ENCODE data around the gene CDHR5.

DNA sequence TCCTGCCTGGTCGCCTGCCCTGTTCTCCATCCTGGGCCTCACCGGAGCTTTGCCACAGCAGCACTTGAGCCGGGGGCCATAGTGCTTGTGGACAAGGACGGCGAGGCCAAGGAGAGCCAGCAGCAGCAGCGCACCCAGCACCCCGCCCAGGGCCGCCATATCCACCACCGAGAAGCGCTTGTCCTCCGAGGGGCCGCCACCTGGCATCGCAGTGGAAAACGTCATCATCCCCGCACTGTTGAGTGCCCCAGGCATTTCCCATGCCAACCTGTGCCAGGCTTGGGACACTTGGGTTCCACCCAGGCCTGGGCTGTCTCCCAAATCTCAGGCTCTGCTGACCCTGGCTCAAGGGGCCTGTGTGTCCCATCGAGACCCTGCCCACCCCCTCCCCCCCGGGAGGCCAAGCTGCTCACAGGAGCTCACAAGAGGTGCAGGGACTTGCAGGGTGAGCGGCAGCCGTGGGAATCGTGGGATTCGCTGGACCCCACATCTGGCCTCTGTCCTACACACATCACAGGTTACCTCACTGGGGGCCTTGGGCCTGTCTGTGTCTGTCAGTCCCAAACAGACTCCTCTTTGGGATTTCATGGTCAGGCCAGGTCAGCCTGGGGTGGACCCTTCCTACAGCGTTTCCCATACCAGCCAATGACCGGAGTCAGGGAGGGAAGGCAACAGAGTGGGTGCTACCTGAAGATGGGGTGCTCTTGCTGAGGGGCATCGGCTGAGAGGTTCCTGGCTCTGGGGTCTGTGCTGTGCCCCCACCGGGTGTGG is 6.7 kb downstream of the CDHR5 start:
- TF ChIP-seq GATAD2B (IDR thresholded peaks at IDR 0.05; ENCODE audit: borderline replicate concordance) (no peak), TAF1 (IDR thresholded peaks at IDR 0.05; ENCODE audit: control insufficient read depth, extremely low read depth, insufficient read depth, low read length, severe bottlenecking) (no peak), MCM2 (IDR thresholded peaks at IDR 0.05; ENCODE audit: low read depth) (no peak), ZNF644 (tag; IDR thresholded peaks at IDR 0.05; ENCODE audit: low read depth) (no peak)
- TF ChIP-seq, protein P1, sequence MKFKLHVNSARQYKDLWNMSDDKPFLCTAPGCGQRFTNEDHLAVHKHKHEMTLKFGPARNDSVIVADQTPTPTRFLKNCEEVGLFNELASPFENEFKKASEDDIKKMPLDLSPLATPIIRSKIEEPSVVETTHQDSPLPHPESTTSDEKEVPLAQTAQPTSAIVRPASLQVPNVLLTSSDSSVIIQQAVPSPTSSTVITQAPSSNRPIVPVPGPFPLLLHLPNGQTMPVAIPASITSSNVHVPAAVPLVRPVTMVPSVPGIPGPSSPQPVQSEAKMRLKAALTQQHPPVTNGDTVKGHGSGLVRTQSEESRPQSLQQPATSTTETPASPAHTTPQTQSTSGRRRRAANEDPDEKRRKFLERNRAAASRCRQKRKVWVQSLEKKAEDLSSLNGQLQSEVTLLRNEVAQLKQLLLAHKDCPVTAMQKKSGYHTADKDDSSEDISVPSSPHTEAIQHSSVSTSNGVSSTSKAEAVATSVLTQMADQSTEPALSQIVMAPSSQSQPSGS (CRISPR knock-in tag; IDR thresholded peaks at IDR 0.05): no peak
- TF ChIP-seq, protein P2, sequence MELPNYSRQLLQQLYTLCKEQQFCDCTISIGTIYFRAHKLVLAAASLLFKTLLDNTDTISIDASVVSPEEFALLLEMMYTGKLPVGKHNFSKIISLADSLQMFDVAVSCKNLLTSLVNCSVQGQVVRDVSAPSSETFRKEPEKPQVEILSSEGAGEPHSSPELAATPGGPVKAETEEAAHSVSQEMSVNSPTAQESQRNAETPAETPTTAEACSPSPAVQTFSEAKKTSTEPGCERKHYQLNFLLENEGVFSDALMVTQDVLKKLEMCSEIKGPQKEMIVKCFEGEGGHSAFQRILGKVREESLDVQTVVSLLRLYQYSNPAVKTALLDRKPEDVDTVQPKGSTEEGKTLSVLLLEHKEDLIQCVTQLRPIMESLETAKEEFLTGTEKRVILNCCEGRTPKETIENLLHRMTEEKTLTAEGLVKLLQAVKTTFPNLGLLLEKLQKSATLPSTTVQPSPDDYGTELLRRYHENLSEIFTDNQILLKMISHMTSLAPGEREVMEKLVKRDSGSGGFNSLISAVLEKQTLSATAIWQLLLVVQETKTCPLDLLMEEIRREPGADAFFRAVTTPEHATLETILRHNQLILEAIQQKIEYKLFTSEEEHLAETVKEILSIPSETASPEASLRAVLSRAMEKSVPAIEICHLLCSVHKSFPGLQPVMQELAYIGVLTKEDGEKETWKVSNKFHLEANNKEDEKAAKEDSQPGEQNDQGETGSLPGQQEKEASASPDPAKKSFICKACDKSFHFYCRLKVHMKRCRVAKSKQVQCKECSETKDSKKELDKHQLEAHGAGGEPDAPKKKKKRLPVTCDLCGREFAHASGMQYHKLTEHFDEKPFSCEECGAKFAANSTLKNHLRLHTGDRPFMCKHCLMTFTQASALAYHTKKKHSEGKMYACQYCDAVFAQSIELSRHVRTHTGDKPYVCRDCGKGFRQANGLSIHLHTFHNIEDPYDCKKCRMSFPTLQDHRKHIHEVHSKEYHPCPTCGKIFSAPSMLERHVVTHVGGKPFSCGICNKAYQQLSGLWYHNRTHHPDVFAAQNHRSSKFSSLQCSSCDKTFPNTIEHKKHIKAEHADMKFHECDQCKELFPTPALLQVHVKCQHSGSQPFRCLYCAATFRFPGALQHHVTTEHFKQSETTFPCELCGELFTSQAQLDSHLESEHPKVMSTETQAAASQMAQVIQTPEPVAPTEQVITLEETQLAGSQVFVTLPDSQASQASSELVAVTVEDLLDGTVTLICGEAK (IDR thresholded peaks at IDR 0.05): no peak
- TF ChIP-seq, protein P2 (CRISPR knock-in tag; IDR thresholded peaks at IDR 0.05): no peak
- TF ChIP-seq, protein P3, sequence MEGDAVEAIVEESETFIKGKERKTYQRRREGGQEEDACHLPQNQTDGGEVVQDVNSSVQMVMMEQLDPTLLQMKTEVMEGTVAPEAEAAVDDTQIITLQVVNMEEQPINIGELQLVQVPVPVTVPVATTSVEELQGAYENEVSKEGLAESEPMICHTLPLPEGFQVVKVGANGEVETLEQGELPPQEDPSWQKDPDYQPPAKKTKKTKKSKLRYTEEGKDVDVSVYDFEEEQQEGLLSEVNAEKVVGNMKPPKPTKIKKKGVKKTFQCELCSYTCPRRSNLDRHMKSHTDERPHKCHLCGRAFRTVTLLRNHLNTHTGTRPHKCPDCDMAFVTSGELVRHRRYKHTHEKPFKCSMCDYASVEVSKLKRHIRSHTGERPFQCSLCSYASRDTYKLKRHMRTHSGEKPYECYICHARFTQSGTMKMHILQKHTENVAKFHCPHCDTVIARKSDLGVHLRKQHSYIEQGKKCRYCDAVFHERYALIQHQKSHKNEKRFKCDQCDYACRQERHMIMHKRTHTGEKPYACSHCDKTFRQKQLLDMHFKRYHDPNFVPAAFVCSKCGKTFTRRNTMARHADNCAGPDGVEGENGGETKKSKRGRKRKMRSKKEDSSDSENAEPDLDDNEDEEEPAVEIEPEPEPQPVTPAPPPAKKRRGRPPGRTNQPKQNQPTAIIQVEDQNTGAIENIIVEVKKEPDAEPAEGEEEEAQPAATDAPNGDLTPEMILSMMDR (IDR thresholded peaks at IDR 0.05 in 2 of 3, conservative IDR thresholded peaks at IDR 0.05 in 1 of 3; ENCODE audit: insufficient read depth in 2 of 3, low read depth in 1 of 3, low read length in 3 of 3): no peak
- TF ChIP-seq, protein P4, sequence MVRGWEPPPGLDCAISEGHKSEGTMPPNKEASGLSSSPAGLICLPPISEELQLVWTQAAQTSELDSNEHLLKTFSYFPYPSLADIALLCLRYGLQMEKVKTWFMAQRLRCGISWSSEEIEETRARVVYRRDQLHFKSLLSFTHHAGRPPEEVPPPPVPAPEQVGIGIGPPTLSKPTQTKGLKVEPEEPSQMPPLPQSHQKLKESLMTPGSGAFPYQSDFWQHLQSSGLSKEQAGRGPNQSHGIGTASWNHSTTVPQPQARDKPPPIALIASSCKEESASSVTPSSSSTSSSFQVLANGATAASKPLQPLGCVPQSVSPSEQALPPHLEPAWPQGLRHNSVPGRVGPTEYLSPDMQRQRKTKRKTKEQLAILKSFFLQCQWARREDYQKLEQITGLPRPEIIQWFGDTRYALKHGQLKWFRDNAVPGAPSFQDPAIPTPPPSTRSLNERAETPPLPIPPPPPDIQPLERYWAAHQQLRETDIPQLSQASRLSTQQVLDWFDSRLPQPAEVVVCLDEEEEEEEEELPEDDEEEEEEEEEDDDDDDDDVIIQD (CRISPR knock-in tag; IDR thresholded peaks at IDR 0.05): no peak
- TF ChIP-seq, protein P5, sequence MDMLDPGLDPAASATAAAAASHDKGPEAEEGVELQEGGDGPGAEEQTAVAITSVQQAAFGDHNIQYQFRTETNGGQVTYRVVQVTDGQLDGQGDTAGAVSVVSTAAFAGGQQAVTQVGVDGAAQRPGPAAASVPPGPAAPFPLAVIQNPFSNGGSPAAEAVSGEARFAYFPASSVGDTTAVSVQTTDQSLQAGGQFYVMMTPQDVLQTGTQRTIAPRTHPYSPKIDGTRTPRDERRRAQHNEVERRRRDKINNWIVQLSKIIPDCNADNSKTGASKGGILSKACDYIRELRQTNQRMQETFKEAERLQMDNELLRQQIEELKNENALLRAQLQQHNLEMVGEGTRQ (CRISPR knock-in tag; IDR thresholded peaks at IDR 0.05): no peak
